Right ventricle myocardium superior (tissue), 1 donor: ENCODE data around the gene SKP1. TPM values are rescaled to one million over a fixed set of nuclear protein-coding genes. Genes with fewer than 3 reads are reported as not detected.
"Not testable (repeated sequence)": the region's sequence is repeated elsewhere in the genome, so short reads cannot be mapped to it uniquely, and the experiment has no call there.

Experiments used
- ATAC-seq: fragments of 200-7000 bp; cut with Tn5 transposase; one replicate; pipeline ENCODE4 v1.9.1; 2020; ENCODE audit warnings: mild to moderate bottlenecking; ENCODE audit not compliant: poor library complexity
- DNase-seq: peaks from one replicate; pipeline ENCODE4 v3.0.0-alpha.2; 2020
- intact Hi-C: fragments of 100-400 bp; cut with DNase I; formaldehyde crosslinking; loops from one replicate; pipeline ENCODE4 v1.11.2; 2022
- total RNA-seq: library from RNA; stranded (reverse); fragmentation: NEBNext Ultra II Directional; extraction: Animal tissue kit (Norgen Biotek cat#: 25700); gene quantifications from one replicate; pipeline ENCODE4 v1.2.1, GENCODE V29; 2021
- donor health status: DM: no; HTN: yes; CAD: no; lungs with severe emphysema.

SKP1 gene
- total RNA-seq, 1 donor from 2014 or later: 424 TPM

DNA sequence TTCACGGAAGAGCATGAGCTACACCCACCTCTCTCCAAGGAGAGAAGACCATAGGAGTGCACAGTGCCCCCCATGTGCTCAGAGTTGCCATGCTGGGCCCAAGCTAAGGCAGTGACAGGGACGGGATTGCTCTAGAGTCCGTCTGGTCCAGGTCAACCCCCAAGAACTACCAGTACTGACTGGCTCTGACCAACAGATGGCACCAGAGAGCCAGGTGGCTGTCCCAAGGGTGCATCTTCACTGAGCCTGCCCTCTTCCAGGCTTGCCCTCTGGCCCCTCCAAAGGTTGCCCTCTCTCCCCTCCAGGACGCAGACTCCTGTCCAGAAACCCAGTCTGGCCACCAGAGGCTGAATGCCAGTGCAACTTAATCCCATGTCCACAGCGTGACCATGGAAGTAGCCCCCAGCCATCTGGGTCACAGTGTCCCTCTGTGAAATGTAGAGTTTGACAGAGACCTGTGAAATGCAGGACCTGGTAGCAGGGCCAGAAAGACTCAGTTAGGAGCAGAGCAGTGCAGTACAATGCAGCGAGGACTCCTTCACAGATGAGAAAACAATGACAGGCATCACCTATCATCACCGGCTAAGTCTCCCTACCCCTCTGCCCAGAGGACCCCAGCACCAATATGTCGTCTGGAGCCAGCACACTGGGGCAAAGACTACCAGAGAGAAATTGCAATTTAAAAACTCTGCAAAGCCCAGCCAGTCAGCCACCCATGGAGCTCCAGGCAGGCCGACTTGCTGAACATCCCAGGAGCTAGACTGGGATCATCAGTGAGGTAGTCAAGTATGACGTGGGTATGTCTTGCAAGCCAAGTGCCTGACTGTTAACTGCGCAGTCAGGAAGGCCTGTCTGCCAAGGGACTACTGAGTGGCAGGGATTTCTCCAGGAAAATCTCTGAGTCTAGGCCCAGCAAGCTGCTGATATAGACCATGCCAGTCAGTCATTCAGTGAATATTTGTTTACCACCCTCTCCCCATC, 7.7 kb upstream of the SKP1 start:
- intact Hi-C loops: loop anchor here (1.0 to 10.0 kb wide), 2 partner anchors 105 to 400 kb away; no protein-coding TSS in a partner anchor
- DNase-seq (peak; percentile 68), ATAC-seq (peak; percentile 92)

DNA sequence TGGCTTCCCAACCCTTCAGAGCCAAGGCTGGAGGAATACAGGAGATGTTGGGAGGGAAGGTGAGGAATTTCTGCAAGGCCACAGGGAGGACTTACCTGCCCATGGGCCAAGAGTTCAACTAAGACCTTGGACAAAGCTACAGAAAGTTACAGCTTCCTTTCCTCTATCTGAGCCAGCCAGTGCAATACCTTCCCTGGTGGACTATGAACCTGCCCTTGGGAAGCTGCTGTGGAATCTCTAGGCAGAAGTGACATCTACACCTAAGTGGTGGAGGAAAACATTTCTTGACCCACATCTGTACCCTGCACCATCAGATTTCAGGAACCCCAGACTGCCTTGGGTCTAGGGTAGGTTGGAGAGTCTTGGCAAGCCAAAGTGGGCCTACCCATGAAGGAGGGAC, 6.7 kb upstream of the SKP1 start:
- no peak for ATAC-seq
- intact Hi-C loops: loop anchor here (10.0 kb wide), 1 partner anchor 401 kb away; no protein-coding TSS in a partner anchor
- DNase-seq: no peak

DNA sequence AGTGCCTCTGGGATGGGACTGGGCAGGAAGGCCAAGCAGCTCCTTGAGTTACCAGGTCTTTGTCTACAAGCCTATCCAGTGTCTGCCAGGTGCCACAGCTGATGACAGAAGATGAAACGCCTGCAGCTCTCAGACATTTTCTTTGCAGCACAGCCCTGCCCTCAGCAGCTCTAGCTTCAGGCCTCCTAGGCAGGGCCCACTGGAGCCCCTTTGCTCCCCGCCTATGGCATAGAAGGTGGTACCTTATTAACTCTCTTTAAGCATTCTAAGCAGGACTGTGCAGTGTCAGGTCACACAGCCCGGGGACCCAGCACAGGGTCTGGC, 1.3 kb upstream of the SKP1 start:
- DNase-seq: no peak
- intact Hi-C loops: no loop called here
- ATAC-seq: no peak

DNA sequence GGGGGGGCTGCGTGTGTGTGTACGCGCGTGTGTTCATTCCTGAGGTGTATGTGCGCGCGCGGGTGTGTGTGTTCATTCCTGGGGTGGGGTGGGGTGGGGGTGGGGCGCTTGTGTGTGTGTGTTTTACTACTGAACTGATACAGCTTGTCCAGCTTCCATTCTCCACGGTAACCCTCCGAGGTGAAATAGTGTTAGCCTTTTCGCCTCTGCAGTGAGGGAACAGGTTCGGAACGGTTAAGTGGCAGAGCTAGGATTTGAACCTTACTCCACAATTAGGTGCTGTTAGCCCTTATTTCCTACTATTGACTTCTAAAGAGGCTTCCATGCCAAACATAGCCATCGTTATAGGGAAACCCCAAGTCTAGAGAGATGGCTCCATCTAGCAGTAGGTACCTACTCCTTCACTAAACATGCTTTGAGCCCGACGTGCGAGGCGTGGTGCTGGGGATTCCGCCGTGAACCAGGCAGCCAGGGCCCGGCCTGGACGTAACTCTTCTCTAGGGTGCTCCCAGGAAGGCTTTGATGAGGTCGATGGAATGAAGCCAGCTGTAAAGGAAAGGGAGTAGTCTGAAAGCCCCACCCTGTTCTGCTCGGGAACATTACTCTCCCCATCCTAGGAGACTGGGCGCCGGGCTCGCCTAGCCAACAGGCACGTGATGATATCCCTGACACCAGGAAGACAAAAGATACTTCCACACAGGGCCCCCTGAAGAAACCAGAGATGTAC, 782 bp upstream of the SKP1 start:
- DNase-seq (peak; percentile 51), ATAC-seq (peak; percentile 56)
- intact Hi-C loops: no loop called here

DNA sequence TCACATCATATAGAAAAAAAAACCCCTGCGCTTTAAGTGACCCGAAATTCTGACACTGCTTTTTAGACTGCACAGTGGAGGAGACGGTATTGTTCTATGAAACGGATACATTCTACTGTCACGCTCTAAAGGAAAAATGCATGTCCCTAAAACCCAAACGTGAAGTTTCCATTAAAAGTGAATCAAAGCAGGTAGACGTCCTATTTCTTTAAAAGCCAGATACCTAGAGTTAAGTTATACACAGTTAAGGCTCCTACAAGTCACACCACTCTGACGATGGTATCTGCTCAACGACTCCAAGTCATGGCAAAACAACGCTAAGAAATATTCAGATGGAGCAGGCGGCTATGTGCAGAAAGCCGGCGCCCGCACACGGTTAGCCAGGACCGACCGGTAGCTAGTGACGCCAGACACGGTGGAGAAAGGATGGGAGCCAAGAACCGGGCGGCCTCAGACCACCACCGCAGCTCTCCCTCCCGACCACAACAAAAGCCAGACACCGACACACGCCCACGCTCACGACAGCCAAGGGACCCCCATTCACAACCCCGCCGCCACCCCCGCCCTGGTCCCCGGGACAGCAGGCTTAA, 734 bp downstream of the SKP1 start:
- intact Hi-C loops: no loop called here
- ATAC-seq (peak; percentile 11), DNase-seq (peak; percentile 45)

DNA sequence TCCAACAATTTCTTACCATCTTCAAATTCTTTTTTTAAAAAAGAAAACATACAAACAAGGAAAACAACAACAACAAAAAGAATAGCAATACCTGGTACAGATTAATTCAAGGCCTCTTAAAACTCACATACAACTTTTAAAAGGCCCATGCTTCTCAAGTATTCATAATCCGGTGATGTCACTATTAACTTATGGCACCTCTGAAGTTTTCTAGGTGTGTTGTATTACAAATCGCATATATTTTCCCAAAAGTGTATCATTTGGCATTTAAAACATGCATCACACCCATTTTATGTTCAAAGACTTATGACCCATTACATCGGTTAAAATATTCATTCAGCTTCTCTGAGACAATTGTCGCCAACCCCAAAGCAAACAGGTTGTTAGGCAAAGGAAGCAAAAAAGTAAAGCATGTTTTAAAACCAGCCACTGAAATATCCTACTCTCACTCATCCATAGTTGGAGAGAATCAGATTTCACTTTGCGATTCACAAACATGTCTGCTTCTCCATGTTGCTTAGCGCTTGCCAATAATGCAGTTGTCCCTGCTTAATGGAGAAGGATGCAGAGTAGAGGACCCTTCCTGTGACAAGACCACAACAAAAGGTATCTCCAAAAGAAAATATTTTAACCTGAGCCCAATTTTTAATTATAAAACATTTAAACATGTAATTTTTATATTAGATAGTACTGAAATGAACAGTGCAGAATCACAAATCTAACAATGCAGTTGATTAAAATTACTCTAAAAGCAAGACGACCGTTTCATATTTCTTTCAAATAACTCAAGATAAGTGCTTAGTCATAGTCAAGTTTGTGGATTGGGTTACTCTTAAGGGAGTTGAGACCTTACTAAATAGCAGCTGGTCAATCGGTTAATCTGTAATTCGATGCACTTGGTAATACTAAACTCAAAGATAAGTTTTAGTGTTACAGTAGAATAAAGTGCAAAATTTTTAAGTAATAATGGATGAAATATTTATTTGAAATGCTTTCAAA, 1.6 kb downstream of the SKP1 start:
- DNase-seq (no peak), ATAC-seq (no peak)
- intact Hi-C loops: no loop called here

DNA sequence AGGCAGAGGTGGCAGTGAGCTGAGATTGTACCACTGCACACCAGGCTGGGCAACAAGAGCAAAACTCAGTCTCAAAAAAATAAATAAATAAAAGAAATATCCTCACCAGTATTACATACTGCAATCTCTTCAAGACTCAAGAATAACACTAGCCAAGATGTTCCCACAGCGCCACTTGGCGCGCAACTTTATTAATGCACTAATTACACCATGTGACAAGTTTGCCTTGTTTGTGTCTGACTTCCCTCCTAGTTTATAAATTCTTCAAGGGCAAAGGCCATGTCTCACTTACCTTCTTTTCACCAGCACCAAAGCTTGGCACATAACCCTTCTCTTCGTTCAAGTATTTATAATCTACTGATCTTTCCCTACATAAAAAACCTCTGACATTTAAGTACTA, 4.8 kb downstream of the SKP1 start:
- no peak for DNase-seq
- no peak for ATAC-seq
- intact Hi-C loops: no loop called here

DNA sequence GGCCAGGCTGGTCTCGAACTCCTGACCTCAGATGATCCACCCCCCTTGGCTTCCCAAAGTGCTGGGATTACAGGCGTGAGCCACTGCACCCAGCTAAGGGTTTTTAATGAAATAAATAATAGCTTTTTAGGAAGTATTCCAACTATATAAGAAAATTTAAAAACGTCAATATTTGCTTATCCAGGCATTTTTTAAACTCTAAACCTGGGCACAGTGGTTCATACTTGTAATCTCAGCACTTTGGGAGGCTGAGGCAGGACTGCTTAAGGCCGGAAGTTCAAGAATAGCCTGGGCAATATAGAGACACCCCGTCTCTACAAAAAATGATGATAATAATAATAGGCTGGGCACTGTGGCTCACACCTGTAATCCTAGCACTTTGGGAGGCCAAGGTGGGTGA, 14.2 kb downstream of the SKP1 start:
- DNase-seq (no peak), ATAC-seq (no peak)
- intact Hi-C loops: no loop called here

DNA sequence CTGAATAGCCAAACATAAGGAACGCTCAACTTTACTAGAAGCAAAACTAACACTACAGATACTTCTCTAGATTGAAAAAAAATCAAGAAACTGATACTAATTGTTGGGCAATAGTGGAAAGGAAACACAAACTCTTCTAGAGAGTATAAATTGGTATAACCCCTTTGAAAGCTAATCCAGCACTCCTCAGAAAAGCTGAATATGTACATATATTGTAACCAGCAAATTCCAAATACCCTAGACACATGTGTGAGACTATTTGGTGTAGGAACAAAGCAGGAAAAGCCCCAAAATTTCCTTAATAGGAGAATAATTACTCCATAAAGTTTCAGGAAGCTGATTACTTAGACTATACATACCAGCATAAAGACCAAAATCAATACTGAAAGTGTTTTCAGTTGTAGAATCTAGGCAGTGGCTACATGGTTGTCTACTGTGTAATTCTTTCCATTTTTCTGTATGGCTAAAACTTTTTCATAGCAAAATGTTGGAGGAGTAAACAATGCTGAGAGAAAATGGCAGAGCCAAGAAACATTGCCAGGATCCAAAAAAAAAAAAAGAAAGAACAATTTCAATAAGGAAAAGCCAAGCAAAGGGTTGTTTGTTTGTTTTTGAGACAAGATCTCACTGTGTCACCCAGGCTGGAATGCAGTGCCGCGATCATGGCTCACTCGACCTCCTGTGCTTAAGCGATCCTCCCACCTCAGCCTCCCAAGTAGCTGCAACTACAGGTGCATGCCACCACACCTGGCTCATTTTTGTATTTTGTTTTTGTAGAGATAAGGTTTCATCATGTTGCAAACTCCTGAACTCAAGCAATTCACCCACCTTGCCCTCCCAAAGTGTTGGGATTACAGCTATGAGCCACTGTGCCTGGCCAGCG, 15.0 kb downstream of the SKP1 start:
- DNase-seq (no peak), ATAC-seq (no peak)
- intact Hi-C loops: no loop called here

DNA sequence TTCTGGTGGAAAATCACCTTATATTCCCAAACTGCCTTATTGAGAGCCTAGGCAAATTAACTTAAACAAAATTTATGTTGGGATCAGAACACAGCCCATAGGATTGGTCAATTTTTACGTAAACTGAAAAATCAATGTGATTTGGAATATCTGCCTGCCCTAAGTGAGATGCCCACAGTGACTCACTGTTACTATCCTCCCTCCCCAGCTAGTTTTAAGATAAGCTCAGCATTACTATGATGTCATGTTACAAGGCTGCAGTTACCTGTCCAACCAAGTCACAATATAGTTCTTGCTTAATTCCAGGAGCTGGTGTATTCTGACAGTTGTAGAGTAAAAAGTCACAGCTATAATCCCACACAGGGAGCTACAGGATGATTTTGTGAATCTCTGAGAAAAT, 23.1 kb downstream of the SKP1 start:
- ATAC-seq (no peak), DNase-seq (no peak)
- intact Hi-C loops: no loop called here

DNA sequence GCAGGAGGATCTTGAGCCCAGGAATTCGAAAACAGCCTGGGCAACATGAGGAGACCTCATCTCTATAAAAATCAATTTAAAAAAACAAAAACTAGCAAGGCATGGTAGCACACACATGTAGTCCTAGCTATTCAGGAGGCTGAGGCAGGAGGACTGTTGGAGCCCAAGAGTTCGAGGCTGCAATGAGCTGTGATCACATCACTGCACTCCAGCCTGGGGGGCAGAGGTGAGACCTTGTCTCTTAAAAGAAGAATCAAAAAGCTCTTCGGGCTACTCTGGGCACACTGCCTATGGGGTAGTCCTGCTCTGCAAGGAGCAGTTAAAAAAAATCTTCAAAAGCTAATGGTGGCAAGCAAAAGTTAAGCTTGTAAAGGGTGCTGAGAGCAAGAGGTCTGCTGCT, 23.5 kb downstream of the SKP1 start:
- ATAC-seq (no peak), DNase-seq (no peak)
- intact Hi-C loops: no loop called here

DNA sequence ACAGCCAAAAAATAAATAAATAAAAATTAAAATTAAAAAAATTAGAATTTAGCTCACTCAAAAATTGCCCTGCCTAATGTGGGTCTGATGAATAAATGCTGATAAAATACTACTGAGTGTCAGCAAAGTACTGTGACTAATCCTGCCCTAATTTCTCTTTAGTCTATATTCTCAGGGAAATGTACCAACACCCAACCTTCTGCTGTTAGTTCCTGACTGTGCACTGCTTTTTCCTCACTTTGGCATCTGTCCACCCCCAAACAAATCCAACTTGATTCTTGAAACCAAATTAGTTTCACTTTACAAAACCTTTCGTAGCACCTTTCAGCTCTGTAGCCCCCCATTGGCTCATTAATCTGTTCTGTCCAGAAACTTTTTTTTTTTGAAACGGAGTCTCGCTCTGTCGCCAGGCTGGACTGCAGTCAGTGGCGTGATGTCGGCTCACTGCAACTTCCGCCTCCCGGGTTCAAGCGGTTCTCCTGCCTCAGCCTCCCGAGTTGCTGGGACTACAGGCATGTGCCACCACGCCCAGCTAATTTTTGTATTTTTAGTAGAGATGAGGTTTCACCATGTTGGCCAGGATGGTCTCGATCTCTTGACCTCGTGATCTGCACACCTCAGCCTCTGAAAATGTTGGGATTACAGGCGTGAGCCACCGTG, 24.4 kb downstream of the SKP1 start:
- intact Hi-C loops, ATAC-seq, DNase-seq: not testable (repeated sequence)

DNA sequence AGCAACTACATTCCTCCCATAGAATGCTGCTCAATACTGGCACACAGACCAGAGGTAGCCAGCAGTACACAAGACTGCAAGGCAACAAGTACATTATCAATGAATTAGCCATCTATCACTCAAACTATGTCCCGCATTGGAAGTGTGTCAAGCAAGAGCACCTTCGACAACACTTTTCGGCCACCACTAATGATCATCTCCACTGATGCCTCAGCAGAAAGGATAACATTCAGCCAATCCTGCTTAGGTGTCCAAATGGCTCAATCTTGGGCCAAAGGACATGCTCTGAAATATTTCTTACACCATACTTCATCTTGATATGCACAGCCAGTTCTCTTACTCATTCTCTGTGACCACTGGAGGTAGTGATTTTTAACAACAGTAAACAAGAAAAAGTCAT, 25.0 kb downstream of the SKP1 start:
- intact Hi-C loops: no loop called here
- DNase-seq: no peak
- ATAC-seq: no peak

DNA sequence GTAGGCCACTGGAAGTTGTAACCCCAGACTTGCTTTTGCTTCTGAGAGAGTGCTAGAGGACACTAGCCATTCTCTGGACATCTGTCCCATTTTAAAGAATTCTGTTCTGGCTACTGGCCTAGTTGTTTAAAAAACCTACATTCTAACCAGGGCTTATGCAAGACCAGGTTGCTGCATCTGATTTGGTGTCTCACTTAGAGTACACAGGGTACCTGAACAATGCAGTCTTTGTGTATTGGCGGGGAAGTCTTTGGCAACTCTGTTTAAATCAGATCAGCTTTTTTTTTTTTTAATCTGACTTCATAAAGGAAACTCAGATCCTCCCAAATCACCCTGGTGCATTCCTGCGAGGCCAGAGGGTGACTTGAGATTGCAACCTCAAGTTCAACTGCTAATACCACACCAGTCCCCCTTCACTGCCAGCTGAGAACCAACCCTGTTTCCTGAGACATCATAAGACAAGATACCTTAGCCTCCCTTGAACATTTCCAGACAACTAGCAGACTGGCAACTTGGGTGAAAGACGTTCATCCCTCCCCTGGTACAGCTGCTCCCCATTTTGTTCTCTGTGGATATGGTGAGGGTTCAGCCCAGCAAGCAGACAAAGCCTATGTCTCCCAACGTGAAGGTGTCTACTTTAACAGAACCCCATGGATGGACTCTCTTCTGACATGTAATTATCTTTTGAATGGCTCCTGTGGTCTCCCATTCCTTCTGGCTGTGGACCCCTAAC, 27.0 kb downstream of the SKP1 start:
- ATAC-seq (no peak), DNase-seq (no peak)
- intact Hi-C loops: loop anchor here (5.0 kb wide), 2 partner anchors 47 to 107 kb away; no protein-coding TSS in a partner anchor

DNA sequence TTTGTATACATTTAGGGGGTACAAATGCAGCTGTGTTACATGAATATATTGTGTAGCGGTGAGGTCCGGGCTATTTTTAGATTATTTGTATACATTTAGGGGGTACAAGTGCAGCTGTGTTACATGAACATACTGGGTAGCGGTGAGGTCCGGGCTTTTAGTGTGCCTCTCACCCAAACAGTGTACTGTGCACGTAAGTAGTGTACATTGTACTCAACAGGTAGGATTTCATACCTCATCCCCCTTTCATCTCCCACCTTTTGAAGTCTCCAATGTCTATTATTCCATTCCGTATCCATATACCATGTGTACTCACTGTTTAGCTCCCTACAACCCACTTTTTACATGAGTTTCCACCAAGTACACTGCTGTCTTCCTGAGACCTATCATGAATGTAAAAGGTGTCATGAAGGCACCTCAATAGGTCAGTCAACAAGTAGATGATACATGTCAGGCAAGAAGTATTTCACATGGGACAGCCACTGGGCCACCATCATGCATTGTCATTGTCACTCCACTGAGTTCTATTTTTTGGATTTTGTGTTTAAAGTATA, 27.7 kb downstream of the SKP1 start:
- intact Hi-C loops: loop anchor here (5.0 kb wide), 2 partner anchors 47 to 107 kb away; no protein-coding TSS in a partner anchor
- no peak for DNase-seq
- ATAC-seq: no peak

DNA sequence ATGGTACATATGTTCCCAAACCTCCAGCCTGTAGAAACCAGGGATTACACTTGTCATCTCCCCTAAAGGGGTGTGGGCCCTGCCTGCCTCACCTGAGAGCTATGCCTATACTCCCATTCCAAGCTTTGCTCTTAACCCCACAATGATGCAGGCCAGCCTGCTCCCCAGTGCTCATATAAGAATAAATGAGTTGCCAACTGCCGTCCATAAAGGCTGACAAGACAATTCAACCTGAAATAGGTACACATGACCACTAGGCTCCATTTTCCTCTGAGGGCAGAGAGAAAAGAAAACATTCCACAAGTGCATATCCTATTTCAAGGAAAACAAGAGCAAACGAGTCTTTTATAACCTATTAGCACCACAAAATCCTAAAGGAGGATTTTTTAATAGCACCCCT, 28.4 kb downstream of the SKP1 start:
- intact Hi-C loops: loop anchor here (5.0 kb wide), 2 partner anchors 46 to 106 kb away; no protein-coding TSS in a partner anchor
- DNase-seq (no peak), ATAC-seq (no peak)
